OCI-LY3 (cell line): Measurements from ENCODE around the gene ATP8B4.
"Not testable (repeated sequence)": the region's sequence is repeated elsewhere in the genome, so short reads cannot be mapped to it uniquely, and the experiment has no call there.

Source experiments
- EZH2phosphoT487 ChIP-seq: fragments of 200-600 bp; shearing (Covaris generic); IDR thresholded peaks from 2 replicates; pipeline ENCODE4 v1.6.1; 2018; ENCODE audit warnings: antibody characterized with exemption, mixed run types, low read depth
- TF ChIP-seq, protein P1 (sequence below): fragments of 200-600, 300-600 bp; sonication (generic); IDR thresholded peaks from 2 replicates; pipeline ENCODE4 v1.5.1; 2014; ENCODE audit warnings: antibody characterized with exemption, low read length, low read depth

- TF ChIP-seq, protein P1, sequence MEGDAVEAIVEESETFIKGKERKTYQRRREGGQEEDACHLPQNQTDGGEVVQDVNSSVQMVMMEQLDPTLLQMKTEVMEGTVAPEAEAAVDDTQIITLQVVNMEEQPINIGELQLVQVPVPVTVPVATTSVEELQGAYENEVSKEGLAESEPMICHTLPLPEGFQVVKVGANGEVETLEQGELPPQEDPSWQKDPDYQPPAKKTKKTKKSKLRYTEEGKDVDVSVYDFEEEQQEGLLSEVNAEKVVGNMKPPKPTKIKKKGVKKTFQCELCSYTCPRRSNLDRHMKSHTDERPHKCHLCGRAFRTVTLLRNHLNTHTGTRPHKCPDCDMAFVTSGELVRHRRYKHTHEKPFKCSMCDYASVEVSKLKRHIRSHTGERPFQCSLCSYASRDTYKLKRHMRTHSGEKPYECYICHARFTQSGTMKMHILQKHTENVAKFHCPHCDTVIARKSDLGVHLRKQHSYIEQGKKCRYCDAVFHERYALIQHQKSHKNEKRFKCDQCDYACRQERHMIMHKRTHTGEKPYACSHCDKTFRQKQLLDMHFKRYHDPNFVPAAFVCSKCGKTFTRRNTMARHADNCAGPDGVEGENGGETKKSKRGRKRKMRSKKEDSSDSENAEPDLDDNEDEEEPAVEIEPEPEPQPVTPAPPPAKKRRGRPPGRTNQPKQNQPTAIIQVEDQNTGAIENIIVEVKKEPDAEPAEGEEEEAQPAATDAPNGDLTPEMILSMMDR = not testable (repeated sequence)
- TF ChIP-seq EZH2phosphoT487 = not testable (repeated sequence)
These were observed 155.8 kb downstream of the ATP8B4 start for GRCh38 chr15:49963033-49963772.
